Heart right ventricle (tissue), 16 donors: ENCODE results near the gene ABCA13. TPM values are rescaled to one million over a fixed set of nuclear protein-coding genes. Genes with fewer than 3 reads are reported as not detected.

ENCODE experiments used
- ATAC-seq, 8 donors: fragments of 200-7000 bp; cut with Tn5 transposase; one replicate each; pipeline ENCODE4 v1.9.1; 2020; ENCODE audit warnings: mild to moderate bottlenecking in 8 of 8, moderate library complexity in 8 of 8, moderate number of reproducible peaks in 1 of 8
- DNase-seq, 2 donors: peaks; one replicate each; pipeline ENCODE4 v3.0.0-alpha.2; 2020
- H3K27ac ChIP-seq, 10 donors: fragments of 200-600 bp; sonication (generic) in 2 of 10; one replicate each; pipeline versions ENCODE4 v1.5.0 to v1.8.0; 2020 to 2022; ENCODE audit warnings: mild to moderate bottlenecking in 3 of 10
- H3K27me3 ChIP-seq, 7 donors: fragments of 200-600 bp; one replicate each; pipeline ENCODE4 v1.8.0; 2021 to 2022; ENCODE audit warnings: mild to moderate bottlenecking in 2 of 7
- H3K36me3 ChIP-seq, 9 donors: fragments of 200-600 bp; sonication (generic) in 1 of 9; one replicate each; pipeline versions ENCODE4 v1.5.0 to v1.8.0; 2020 to 2022; ENCODE audit warnings: mild to moderate bottlenecking in 2 of 9
- H3K4me1 ChIP-seq, 9 donors: fragments of 200-600 bp; sonication (generic) in 1 of 9; one replicate each; pipeline versions ENCODE4 v1.5.0 to v1.8.0; 2020 to 2022; ENCODE audit warnings: mild to moderate bottlenecking in 4 of 9
- H3K4me3 ChIP-seq, 10 donors: fragments of 200-600 bp; sonication (generic) in 2 of 10; one replicate each; pipeline versions ENCODE4 v1.5.0 to v1.8.0; 2020 to 2022; ENCODE audit warnings: mild to moderate bottlenecking in 7 of 10, moderate library complexity in 2 of 10
- H3K9me3 ChIP-seq, 11 donors: fragments of 200-600 bp in 10 of 11; sonication (generic) in 2 of 11; one replicate each; pipeline versions ENCODE4 v1.5.0 to v1.8.0; 2013 to 2022; ENCODE audit warnings: mild to moderate bottlenecking in 2 of 11, control low read depth in 1 of 11, moderate library complexity in 1 of 11
- CTCF ChIP-seq, 9 donors: fragments of 200-600 bp; sonication (generic) in 2 of 9; IDR thresholded peaks; one replicate each; pipeline versions ENCODE4 v1.5.0 to v1.8.0; 2021 to 2022; ENCODE audit warnings: antibody characterized with exemption in 9 of 9, mild to moderate bottlenecking in 5 of 9, moderate library complexity in 1 of 9
- WGBS, 2 donors: extraction: QIAGEN DNeasy Blood & Tissue Kit; methylation state at CpG; one replicate each; pipeline ENCODE4 v1.1.7; 2013; ENCODE audit warnings: inconsistent platforms in 1 of 2; 5-methylcytosine and 5-hydroxymethylcytosine counted together
- intact Hi-C, 10 donors: fragments of 100-400 bp; cut with DNase I; formaldehyde crosslinking; loops; one replicate each; pipeline versions ENCODE4 v1.11.1 to v1.14.2; 2022
- polyA plus RNA-seq, 2 donors: library from polyadenylated mRNA; stranded (reverse); fragments of 200-250 nt; gene quantifications; one replicate each; pipeline ENCODE4 v1.2.3, GENCODE V29; 2013
- total RNA-seq, 10 donors: library from RNA; stranded (reverse); fragmentation: NEBNext Ultra II Directional in 3 of 10; extraction: Animal tissue kit (Norgen Biotek cat#: 25700) in 3 of 10; gene quantifications; one replicate each; pipeline versions ENCODE4 v1.2.1 to v1.2.4, GENCODE V29; 2021 to 2023
- donor health status: Arrhythmogenic right ventricular cardiomyopathy.
- donor health status: ischemic (EF 13 %, LVEDD 7.1; RV severe dilation, severe dysfunction).
- donor health status: healthy with polysubstance abuse.
- donor health status: DM: no; HTN: yes; CAD: no.
- donor health status: DM: no; HTN: no; CAD: no.
- donor health status: ischemic (EF 25% LVEDD 6.9; RV normal size, moderate dysfunction).
- donor health status: ischemic (EF 25% LVEDD 5.7; RV mildly dilated, moderate dysfunction).
- donor health status: healthy.
- donor health status: DM: yes; HTN: yes; CAD: no.
- donor health status: Ischemic cardiomyopathy.
- donor health status: ischemic (EF 35%, LVEDD 5.7; RV mildly dilated, moderate dysfunction).
- donor health status: nonischemic (EF 11% LVEDD 7.7; RV severe dilation, severe dysfunction).
- donor health status: DM: yes; HTN: yes; CAD: no.
- donor health status: PGD.
- donor health status: ischemic (EF 29% LVEDD 5.4; RV normal size, mild dysfunction).
- donor health status: nonischemic (EF 23%, LVEDD 6.1; RV moderate dilation, normal function).

The ABCA13 gene
- total and polyA plus RNA-seq, 12 donors: 0.01 to 0.37 (median 0.06) TPM; not detected in 1

GRCh38 chr7:48355346-48355745, 184.1 kb downstream of the ABCA13 start:
- DNase-seq: no peak
- ATAC-seq: no peak
- intact Hi-C loops: no loop called here

GRCh38 chr7:48360574-48360973, 189.3 kb downstream of the ABCA13 start:
- 77 to 89% methylated on average over 6 of the region's 6 CpGs for WGBS, 2 donors
- no peak for TF ChIP-seq CTCF (IDR thresholded peaks at IDR 0.05)

More at GRCh38 chr7:48355346-48355745, 184.1 kb downstream of the ABCA13 start:
- Histone ChIP-seq H3K27ac (no peak overlapping the region), H3K9me3 (no peaks in the 10 kb centered on the region), H3K27me3 (peaks cover 0 to 4% (median 0%) of the 10 kb centered on the region in 7 donors), H3K36me3 (no peaks in the 10 kb centered on the region), H3K4me1 (peaks cover 0 to 4% (median 0%) of the 10 kb centered on the region in 9 donors), H3K4me3 (no peak overlapping the region)
- WGBS, 2 donors: 85 to 92% methylated on average over 3 of the region's 3 CpGs
- no peak for TF ChIP-seq CTCF (IDR thresholded peaks at IDR 0.05)

GRCh38 chr7:48363174-48363573, 191.9 kb downstream of the ABCA13 start:
- TF ChIP-seq CTCF (IDR thresholded peaks at IDR 0.05): no peak
- Histone ChIP-seq H3K9me3 (peaks cover 0 to 3% (median 0%) of the 10 kb centered on the region in 11 donors), H3K27ac (no peak overlapping the region), H3K4me1 (no peaks in the 10 kb centered on the region), H3K27me3 (no peaks in the 10 kb centered on the region), H3K4me3 (no peak overlapping the region), H3K36me3 (no peaks in the 10 kb centered on the region)
- WGBS, 2 donors: 49 to 79% methylated on average over 3 of the region's 3 CpGs
- intact Hi-C loops: no loop called here
- DNase-seq (no peak), ATAC-seq (no peak)

More at GRCh38 chr7:48360574-48360973, 189.3 kb downstream of the ABCA13 start:
- DNase-seq (no peak), ATAC-seq (no peak)
- no peaks in the 10 kb centered on the region for H3K27me3 ChIP-seq
- H3K36me3 ChIP-seq: no peaks in the 10 kb centered on the region
- H3K4me1 ChIP-seq: no peaks in the 10 kb centered on the region
- no peaks in the 10 kb centered on the region for H3K9me3 ChIP-seq
- intact Hi-C loops: no loop called here
- no peak overlapping the region for H3K27ac ChIP-seq
- H3K4me3 ChIP-seq: no peak overlapping the region

- no peak for ATAC-seq
- no peak for TF ChIP-seq CTCF (IDR thresholded peaks at IDR 0.05)
- Histone ChIP-seq H3K4me3 (no peak overlapping the region), H3K27ac (no peak overlapping the region), H3K36me3 (no peaks in the 10 kb centered on the region), H3K27me3 (no peaks in the 10 kb centered on the region), H3K4me1 (no peaks in the 10 kb centered on the region), H3K9me3 (peaks cover 0 to 13% (median 0%) of the 10 kb centered on the region in 11 donors)
- no peak for DNase-seq
- intact Hi-C loops: no loop called here
- WGBS, 2 donors: 53 to 55% methylated on average over 2 of the region's 2 CpGs
Measured at GRCh38 chr7:48365010-48365409, 193.8 kb downstream of the ABCA13 start.
